ENCODE data around the gene LRRC18.

DNA sequence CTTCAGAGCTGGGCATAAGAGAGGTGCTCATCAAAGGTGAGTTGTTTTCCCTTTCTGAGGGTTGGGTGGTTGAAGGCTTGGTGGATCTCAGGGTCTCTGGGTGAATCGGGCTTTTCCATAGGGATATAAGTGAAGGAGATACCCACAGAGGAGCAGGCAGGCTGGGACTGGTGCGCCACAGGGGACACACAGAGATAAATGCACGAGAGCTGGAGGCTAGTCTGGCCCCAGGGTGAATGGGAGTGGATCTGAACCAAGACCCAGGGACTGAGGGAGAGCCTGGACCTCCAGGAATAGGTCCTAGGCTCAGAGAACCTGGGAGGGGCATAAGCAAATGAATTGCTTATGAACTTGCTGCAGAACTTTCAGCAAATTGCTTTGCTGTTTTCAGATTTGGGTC, 61.5 kb downstream of the LRRC18 start:
- no peak for TF ChIP-seq EZH2 (IDR thresholded peaks at IDR 0.05)
- TF ChIP-seq POLR2AphosphoS5 (IDR thresholded peaks at IDR 0.05; ENCODE audit: borderline replicate concordance, low read depth, low read length) = no peak
- TF ChIP-seq FOXP2 (optimal IDR thresholded peaks at IDR 0.05; ENCODE audit: control extremely low read depth, extremely low read length, insufficient read depth) = no peak

Measured in SK-N-MC (cell line).